Loucy (cell line): ENCODE data around the gene YWHAQ.

Experiments used
- H2AFZ ChIP-seq: fragments of 200-600 bp; sonication (generic); 2 replicates; pipeline ENCODE4 v1.6.0; 2016; ENCODE audit warnings: antibody characterized with exemption, mild to moderate bottlenecking, low read length, moderate library complexity
- H3F3A ChIP-seq: fragments of 200-600 bp; 2 replicates; pipeline ENCODE4 v1.6.0; 2016; ENCODE audit warnings: antibody characterized with exemption, low read depth, mild to moderate bottlenecking
- H3K27me3 ChIP-seq: fragments of 200-600 bp; sonication (generic); 2 replicates; pipeline ENCODE4 v1.6.1; 2014; ENCODE audit warnings: low read length, mild to moderate bottlenecking; ENCODE audit not compliant: insufficient read depth, poor library complexity, severe bottlenecking
- H3K36me3 ChIP-seq: fragments of 200-600 bp; sonication (generic); 2 replicates; pipeline ENCODE4 v1.6.1; 2016; ENCODE audit warnings: low read length; ENCODE audit not compliant: insufficient read depth
- H3K4me1 ChIP-seq: fragments of 200-600 bp; sonication (generic); 2 replicates; pipeline ENCODE4 v1.5.1; 2014; ENCODE audit warnings: low read length, mild to moderate bottlenecking; ENCODE audit not compliant: insufficient read depth, poor library complexity, severe bottlenecking
- H3K4me2 ChIP-seq: fragments of 200-600 bp; sonication (generic); 2 replicates; pipeline ENCODE4 v1.6.0; 2014; ENCODE audit warnings: antibody characterized with exemption, low read length, low read depth, mild to moderate bottlenecking; ENCODE audit not compliant: poor library complexity, severe bottlenecking
- H3K4me3 ChIP-seq: fragments of 200-600 bp; sonication (generic); 2 replicates; pipeline ENCODE4 v1.5.1; 2014; ENCODE audit warnings: low read length, mild to moderate bottlenecking, mixed read lengths; ENCODE audit not compliant: poor library complexity, severe bottlenecking
- H3K79me2 ChIP-seq: fragments of 200-600 bp; sonication (generic); 2 replicates; pipeline ENCODE4 v1.6.1; 2014; ENCODE audit warnings: low read length; ENCODE audit not compliant: insufficient read depth
- H3K9ac ChIP-seq: fragments of 200-600 bp; sonication (generic); 2 replicates; pipeline ENCODE4 v1.6.0; 2014; ENCODE audit warnings: mild to moderate bottlenecking, low read depth, low read length, moderate library complexity; ENCODE audit not compliant: poor library complexity, severe bottlenecking
- H3K9me2 ChIP-seq: fragments of 200-600 bp; sonication (generic); replicated peaks from 2 replicates; pipeline ENCODE4 v1.6.1; 2016; ENCODE audit warnings: low read depth, low read length, mixed read lengths
- H3K9me3 ChIP-seq: fragments of 200-600 bp; sonication (generic); 2 replicates; pipeline ENCODE4 v1.6.1; 2014; ENCODE audit warnings: mild to moderate bottlenecking, antibody characterized with exemption, low read length, low read depth; ENCODE audit not compliant: insufficient read depth
- H4K20me1 ChIP-seq: fragments of 200-600 bp; sonication (generic); 2 replicates; pipeline ENCODE4 v1.6.0; 2014; ENCODE audit warnings: antibody characterized with exemption, low read length, mild to moderate bottlenecking; ENCODE audit not compliant: insufficient read depth, poor library complexity, severe bottlenecking
- CTCF ChIP-seq: fragments of 200-600 bp; sonication (generic); conservative IDR thresholded peaks from 2 replicates; pipeline ENCODE4 v1.5.1; 2014; ENCODE audit warnings: mild to moderate bottlenecking, antibody characterized with exemption, low read length
- EZH2phosphoT487 ChIP-seq: fragments of 200-600 bp; IDR thresholded peaks from 2 replicates; pipeline ENCODE4 v1.6.1; 2018; ENCODE audit warnings: antibody characterized with exemption, mild to moderate bottlenecking, moderate library complexity, borderline replicate concordance

Gene YWHAQ

GRCh38 chr2:9653485-9654271, 22.9 kb upstream of the YWHAQ start:
- no peaks in the 10 kb centered on the region for H3K4me1 ChIP-seq
- H3K9me2 ChIP-seq, result no peaks in the 10 kb centered on the region
- TF ChIP-seq EZH2phosphoT487, result no peak
- TF ChIP-seq CTCF, result no peak
- H3K4me3 ChIP-seq, result no peak overlapping the region
- no peak overlapping the region for H3K4me2 ChIP-seq
- no peaks in the 10 kb centered on the region for H3K9me3 ChIP-seq
- H4K20me1 ChIP-seq, result no peaks in the 10 kb centered on the region
- no peaks in the 10 kb centered on the region for H3K36me3 ChIP-seq
- H3K27me3 ChIP-seq, result no peaks in the 10 kb centered on the region
- no peaks in the 10 kb centered on the region for H3K79me2 ChIP-seq
- no peak overlapping the region for H3K9ac ChIP-seq
- no peak overlapping the region for H2AFZ ChIP-seq
- H3F3A ChIP-seq, result no peaks in the 10 kb centered on the region

DNA sequence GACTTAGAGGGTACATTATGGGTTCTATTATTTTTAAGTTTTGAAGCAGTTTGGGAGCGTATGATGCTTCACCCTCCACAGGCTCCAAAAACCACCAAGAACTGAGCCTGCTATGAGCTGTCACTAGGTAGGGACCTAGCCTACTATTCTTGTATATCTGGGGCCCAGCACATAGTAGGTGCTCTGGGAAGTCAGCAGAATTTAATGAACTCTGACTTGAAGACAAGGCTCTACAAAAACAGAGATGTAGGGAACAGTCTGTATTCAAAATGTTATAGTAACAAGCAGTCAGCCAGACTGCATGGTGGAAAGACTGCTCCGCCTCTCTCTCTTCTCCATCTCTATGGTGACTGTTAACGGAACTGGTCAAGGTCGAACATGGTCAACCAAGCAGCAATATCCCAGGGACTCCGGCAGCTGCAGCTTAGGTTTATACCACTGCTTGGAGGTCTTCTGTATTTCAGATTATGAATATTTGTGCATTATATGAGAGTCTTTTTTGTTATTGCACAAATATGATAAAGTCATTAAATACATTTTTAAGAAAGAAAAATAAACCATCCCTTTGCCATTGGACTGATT, 22.2 kb upstream of the YWHAQ start:
- Histone ChIP-seq H3K27me3 (no peaks in the 10 kb centered on the region), H3K9ac (no peak overlapping the region), H3K4me1 (no peaks in the 10 kb centered on the region), H3K4me3 (no peak overlapping the region), H4K20me1 (no peaks in the 10 kb centered on the region), H3K36me3 (no peaks in the 10 kb centered on the region), H3K4me2 (no peak overlapping the region), H3K9me3 (no peaks in the 10 kb centered on the region), H3K79me2 (no peaks in the 10 kb centered on the region), H3K9me2 (no peaks in the 10 kb centered on the region), H2AFZ (no peak overlapping the region), H3F3A (no peaks in the 10 kb centered on the region)
- TF ChIP-seq EZH2phosphoT487 (no peak), CTCF (no peak)

GRCh38 chr2:9652267-9652666, 21.5 kb upstream of the YWHAQ start:
- H2AFZ ChIP-seq, result no peak overlapping the region
- H3K4me1 ChIP-seq, result peaks cover 4% of the 10 kb centered on the region
- no peaks in the 10 kb centered on the region for H3F3A ChIP-seq
- no peak overlapping the region for H3K4me2 ChIP-seq
- no peaks in the 10 kb centered on the region for H3K36me3 ChIP-seq
- no peaks in the 10 kb centered on the region for H3K9me3 ChIP-seq
- no peak overlapping the region for H3K4me3 ChIP-seq
- H4K20me1 ChIP-seq, result no peaks in the 10 kb centered on the region
- no peaks in the 10 kb centered on the region for H3K79me2 ChIP-seq
- H3K9ac ChIP-seq, result no peak overlapping the region
- H3K27me3 ChIP-seq, result no peaks in the 10 kb centered on the region
- TF ChIP-seq EZH2phosphoT487 (no peak), CTCF (no peak)
- no peaks in the 10 kb centered on the region for H3K9me2 ChIP-seq
